HG03565 (cell line): ENCODE results near the gene PPP6R3.
"Not testable (repeated sequence)": the region's sequence is repeated elsewhere in the genome, so short reads cannot be mapped to it uniquely, and the experiment has no call there.

Source experiments
- ATAC-seq: cut with Tn5 transposase; IDR thresholded peaks from one replicate; pipeline ENCODE4 v1.9.1; 2021; ENCODE audit warnings: mild to moderate bottlenecking, moderate library complexity; ENCODE audit not compliant: unreplicated experiment

Gene PPP6R3

GRCh38 chr11:68594123-68594522, 133.6 kb downstream of the PPP6R3 start:
- ATAC-seq, result no peak

GRCh38 chr11:68596231-68596630, 135.7 kb downstream of the PPP6R3 start:
- ATAC-seq, result no peak

GRCh38 chr11:68598816-68599653, 138.5 kb downstream of the PPP6R3 start:
- no peak for ATAC-seq

- no peak for ATAC-seq
Measured at GRCh38 chr11:68601147-68601546, 140.6 kb downstream of the PPP6R3 start.

- ATAC-seq, result no peak
Measured at GRCh38 chr11:68609761-68610160, 149.2 kb downstream of the PPP6R3 start.

- no peak for ATAC-seq
Measured at GRCh38 chr11:68610452-68611116, 150.0 kb downstream of the PPP6R3 start.

- ATAC-seq, result no peak
Measured at GRCh38 chr11:68615657-68616056, 155.1 kb downstream of the PPP6R3 start.

GRCh38 chr11:68617925-68618809, 157.6 kb downstream of the PPP6R3 start:
- no peak for ATAC-seq

- no peak for ATAC-seq
Measured at GRCh38 chr11:68621826-68622225, 161.3 kb downstream of the PPP6R3 start.

GRCh38 chr11:68623706-68624105, 163.2 kb downstream of the PPP6R3 start:
- ATAC-seq, result not testable (repeated sequence)

- ATAC-seq, result not testable (repeated sequence)
Measured at GRCh38 chr11:68625069-68625468, 164.5 kb downstream of the PPP6R3 start.

- ATAC-seq, result not testable (repeated sequence)
Measured at GRCh38 chr11:68626236-68626635, 165.7 kb downstream of the PPP6R3 start.

GRCh38 chr11:68628837-68629236, 168.3 kb downstream of the PPP6R3 start:
- ATAC-seq, result not testable (repeated sequence)

- not testable (repeated sequence) for ATAC-seq
Measured at GRCh38 chr11:68632375-68632774, 171.8 kb downstream of the PPP6R3 start.

GRCh38 chr11:68632802-68633201, 172.2 kb downstream of the PPP6R3 start:
- no peak for ATAC-seq

- ATAC-seq, result not testable (repeated sequence)
Measured at GRCh38 chr11:68634606-68635005, 174.1 kb downstream of the PPP6R3 start.

- not testable (repeated sequence) for ATAC-seq
Measured at GRCh38 chr11:68635172-68635571, 174.6 kb downstream of the PPP6R3 start.

- not testable (repeated sequence) for ATAC-seq
Measured at GRCh38 chr11:68635883-68636282, 175.3 kb downstream of the PPP6R3 start.

- ATAC-seq, result not testable (repeated sequence)
Measured at GRCh38 chr11:68639322-68639721, 178.8 kb downstream of the PPP6R3 start.

GRCh38 chr11:68641880-68642279, 181.3 kb downstream of the PPP6R3 start:
- ATAC-seq, result no peak

- ATAC-seq, result no peak
Measured at GRCh38 chr11:68643585-68643984, 183.0 kb downstream of the PPP6R3 start.
